Fibroblast of upper back skin (primary cell): Measurements from ENCODE around the gene IL6.
"Not testable (repeated sequence)": the region's sequence is repeated elsewhere in the genome, so short reads cannot be mapped to it uniquely, and the experiment has no call there.

Experiments used
- DNase-seq: peaks from one replicate; pipeline ENCODE4 v3.0.0-alpha.2; 2013

Gene IL6

GRCh38 chr7:22704722-22705121 is 22.3 kb upstream of the IL6 start:
- DNase-seq = not testable (repeated sequence)

GRCh38 chr7:22705874-22706273 is 21.1 kb upstream of the IL6 start:
- not testable (repeated sequence) for DNase-seq

- not testable (repeated sequence) for DNase-seq
These were observed 19.8 kb upstream of the IL6 start for GRCh38 chr7:22707026-22707691.

DNA sequence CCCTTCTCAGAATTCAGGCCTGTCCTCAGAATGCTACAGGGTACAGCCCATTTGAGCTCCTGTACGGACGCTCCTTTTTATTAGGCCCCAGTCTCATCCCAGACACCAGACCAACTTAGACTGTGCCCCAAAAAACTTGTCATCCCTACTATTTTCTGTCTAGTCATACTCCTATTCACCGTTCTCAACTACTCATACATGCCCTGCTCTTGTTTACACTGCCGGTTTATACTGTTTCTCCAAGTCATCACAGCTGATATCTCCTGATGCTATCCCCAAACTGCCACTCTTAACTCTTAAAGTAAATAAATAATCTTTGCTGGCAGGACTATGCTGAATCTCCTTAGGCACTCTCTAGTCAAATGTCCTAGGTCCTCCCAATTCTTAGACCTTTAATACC is 18.8 kb upstream of the IL6 start:
- DNase-seq = not testable (repeated sequence)

DNA sequence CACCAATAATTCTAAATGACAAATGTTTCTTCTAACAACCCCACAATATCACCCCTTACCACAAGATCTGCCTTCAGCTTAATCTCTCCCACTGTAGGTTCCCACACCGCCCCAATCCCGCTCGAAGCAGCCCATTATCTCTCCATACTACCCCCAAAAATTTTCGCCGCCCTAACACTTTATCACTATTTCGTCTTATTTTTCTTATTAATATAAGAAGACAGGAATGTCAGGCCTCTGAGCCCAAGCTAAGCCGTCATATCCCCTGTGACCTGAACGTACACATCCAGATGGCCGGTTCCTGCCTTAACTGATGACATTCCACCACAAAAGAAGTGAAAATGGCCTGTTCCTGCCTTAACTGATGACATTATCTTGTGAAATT is 18.3 kb upstream of the IL6 start:
- DNase-seq = not testable (repeated sequence)

DNA sequence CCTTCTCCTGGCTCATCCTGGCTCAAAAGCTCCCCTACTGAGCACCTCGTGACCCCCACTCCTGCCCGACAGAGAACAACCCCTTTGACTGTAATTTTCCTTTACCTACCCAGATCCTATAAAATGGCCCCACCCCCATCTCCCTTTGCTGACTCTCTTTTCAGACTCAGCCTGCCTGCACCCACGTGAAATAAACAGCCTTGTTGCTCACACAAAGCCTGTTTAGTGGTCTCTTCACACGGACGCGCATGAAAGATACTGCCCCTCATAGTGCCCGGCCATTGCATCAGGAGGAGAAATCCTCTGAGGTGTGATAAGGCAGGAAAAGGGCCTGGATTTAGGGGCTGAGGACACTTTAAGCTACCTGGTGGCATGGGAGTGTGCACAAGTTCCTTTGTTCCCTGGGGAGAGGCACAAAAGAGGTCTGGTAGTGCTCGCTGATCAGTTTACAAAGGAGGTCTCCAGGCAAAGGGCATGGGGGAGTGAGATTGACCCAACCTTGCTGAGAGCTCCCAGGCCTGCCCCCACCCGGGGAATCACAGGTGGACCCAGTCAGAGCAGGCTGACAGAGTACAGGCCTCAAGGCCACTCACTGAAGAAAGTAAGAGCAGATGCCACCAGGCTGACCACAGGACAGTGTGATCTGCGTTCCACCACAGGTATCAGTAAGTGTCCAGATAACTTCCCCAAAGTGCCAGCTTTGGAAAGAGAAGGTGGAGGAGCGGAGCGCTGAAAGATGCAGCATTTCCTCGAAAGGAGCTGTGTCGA is 17.8 kb upstream of the IL6 start:
- DNase-seq = not testable (repeated sequence)

DNA sequence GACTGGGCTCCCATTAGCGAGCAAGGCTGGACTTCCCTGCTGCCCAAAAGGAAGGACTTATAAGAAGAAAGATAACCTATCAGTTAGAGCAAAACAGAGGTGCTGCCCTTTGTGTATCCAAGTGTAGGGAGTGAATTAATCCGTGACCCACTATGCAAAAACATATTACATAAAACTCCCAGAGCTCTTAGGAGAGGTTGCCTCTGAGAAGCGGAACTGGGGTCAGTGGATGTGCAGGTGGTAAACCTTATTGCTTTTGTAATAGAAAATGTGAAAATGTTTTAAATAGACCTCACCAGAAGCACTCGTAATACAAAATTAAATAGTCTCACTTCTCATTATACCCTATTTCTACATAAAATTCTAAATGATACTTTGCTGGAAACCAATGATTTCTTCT is 17.1 kb upstream of the IL6 start:
- no peak for DNase-seq

- no peak for DNase-seq
These were observed 14.0 kb upstream of the IL6 start for GRCh38 chr7:22712999-22713398.

- no peak for DNase-seq
These were observed 13.5 kb upstream of the IL6 start for GRCh38 chr7:22713463-22713862.

GRCh38 chr7:22715969-22716368 is 11.0 kb upstream of the IL6 start:
- no peak for DNase-seq

- DNase-seq = no peak
These were observed 9.2 kb upstream of the IL6 start for GRCh38 chr7:22717760-22718159.

- DNase-seq = peak; percentile 91
These were observed 8.7 kb upstream of the IL6 start for GRCh38 chr7:22718200-22718711.

GRCh38 chr7:22718911-22719420 is 8.0 kb upstream of the IL6 start:
- no peak for DNase-seq

- DNase-seq = no peak
These were observed 5.9 kb upstream of the IL6 start for GRCh38 chr7:22720791-22721786.

DNA sequence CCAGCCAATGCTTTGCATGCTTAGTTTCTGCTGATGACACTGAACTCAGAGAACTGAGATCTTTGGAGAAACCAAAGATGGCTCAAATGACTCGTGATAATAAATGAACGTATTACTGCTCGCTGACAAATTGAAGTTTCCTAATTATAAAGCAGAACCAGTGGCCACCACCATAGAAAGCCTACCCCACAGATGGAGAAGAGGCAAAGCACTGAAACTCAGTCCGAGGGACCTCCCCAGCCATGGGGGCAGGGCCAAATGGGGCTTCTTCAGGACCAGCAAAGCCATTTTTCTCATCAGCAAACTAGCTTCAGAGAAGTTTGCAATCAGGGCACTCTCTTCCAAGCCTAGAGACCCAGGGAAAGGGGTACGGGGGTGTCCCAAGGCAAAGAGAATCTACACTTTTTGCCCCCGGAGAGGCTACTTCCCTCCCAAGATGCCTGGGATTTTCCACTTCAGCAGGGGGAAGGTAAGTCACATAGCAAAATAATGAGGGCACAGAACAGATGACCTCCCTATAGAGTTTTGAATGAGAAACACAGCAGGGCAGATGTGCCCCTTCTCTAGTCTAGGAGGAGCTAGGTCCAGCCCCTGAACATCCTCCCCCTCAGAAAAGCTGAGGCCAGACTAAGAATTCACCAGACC is 4.3 kb upstream of the IL6 start:
- no peak for DNase-seq

DNA sequence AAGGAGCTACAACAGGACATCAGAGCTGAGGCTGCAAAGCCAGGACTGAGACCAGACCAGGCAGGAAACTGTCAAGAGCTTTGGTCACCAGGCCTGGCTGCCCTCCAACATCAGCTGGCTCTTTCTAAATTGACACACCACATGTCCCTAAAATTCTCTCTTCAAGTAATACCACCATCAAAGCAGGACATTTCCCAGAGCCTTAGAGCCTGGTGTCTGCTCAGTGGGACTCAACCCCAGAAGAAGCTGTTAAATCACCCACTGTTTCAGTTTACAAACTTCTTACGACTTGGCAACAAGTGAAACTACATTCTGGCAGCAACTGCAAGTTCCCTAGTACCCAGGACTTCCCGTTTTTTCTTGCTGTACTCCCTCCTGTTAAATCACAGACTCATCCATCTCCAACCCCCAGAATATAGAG is 3.8 kb upstream of the IL6 start:
- no peak for DNase-seq

GRCh38 chr7:22723637-22724036 is 3.4 kb upstream of the IL6 start:
- DNase-seq = no peak

DNA sequence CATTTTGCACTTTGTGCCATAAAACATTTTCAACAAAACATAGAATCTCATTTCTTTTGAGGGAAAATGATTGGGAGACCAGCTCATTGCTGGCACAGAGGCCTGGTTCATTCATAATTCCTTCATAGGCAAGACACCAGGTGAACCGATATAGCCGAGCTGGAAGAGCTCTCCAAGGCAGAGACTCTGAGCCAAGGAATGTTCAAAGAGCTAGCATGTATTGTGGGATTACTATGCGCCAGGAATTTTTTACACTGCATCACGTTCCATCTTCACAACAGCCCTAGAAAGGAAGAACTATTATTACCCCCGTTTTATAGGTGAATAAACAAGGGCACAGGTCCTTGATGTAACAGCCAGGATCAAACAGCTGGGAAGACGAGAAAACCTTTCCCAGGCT is 2.1 kb upstream of the IL6 start:
- peak; percentile 45 for DNase-seq

GRCh38 chr7:22725585-22725984 is 1.4 kb upstream of the IL6 start:
- peak; percentile 36 for DNase-seq

GRCh38 chr7:22726345-22726906 is 574 bp upstream of the IL6 start:
- peak; percentile 87 for DNase-seq

DNA sequence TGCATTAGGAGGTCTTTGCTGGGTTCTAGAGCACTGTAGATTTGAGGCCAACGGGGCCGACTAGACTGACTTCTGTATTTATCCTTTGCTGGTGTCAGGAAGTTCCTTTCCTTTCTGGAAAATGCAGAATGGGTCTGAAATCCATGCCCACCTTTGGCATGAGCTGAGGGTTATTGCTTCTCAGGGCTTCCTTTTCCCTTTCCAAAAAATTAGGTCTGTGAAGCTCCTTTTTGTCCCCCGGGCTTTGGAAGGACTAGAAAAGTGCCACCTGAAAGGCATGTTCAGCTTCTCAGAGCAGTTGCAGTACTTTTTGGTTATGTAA is 675 bp downstream of the IL6 start:
- DNase-seq = no peak

DNA sequence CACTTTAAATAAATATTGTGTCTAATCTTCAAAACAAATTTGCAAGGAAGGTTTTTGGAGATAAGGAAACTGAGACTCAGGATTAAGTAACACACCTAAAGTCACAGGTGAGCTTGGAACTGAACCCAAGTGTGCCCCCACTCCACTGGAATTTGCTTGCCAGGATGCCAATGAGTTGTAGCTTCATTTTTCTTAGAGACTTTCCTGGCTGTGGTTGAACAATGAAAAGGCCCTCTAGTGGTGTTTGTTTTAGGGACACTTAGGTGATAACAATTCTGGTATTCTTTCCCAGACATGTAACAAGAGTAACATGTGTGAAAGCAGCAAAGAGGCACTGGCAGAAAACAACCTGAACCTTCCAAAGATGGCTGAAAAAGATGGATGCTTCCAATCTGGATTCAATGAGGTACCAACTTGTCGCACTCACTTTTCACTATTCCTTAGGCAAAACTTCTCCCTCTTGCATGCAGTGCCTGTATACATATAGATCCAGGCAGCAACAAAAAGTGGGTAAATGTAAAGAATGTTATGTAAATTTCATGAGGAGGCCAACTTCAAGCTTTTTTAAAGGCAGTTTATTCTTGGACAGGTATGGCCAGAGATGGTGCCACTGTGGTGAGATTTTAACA is 1.5 kb downstream of the IL6 start:
- DNase-seq = peak; percentile 54
